Measurements from ENCODE around the gene LAMB4. TPM values are rescaled to one million over a fixed set of nuclear protein-coding genes. Genes with fewer than 3 reads are reported as not detected.

LAMB4 gene
- total RNA-seq, 1 experiment from 2014 or later = not detected

GRCh38 chr7:108146070-108146842 lies 16.1 kb upstream of the LAMB4 start:
- H3K36me3 ChIP-seq (ENCODE audit: insufficient read depth, low read length) = no peaks in the 10 kb centered on the region
- H3K9ac ChIP-seq (ENCODE audit: low read length) = no peak overlapping the region
- H3K27me3 ChIP-seq (ENCODE audit: low read length) = 0 out of 2 replicates have a peak, but pooled peaks cover 3% of the 10 kb centered on the region
- no peaks in the 10 kb centered on the region for H3K9me3 ChIP-seq (ENCODE audit: low read length)
- H3K27ac ChIP-seq (ENCODE audit: low read length) = no peak overlapping the region
- H3K9me2 ChIP-seq (replicated peaks; ENCODE audit: insufficient read depth, low read length) = no peaks in the 10 kb centered on the region
- no peaks in the 10 kb centered on the region for H4K20me1 ChIP-seq (ENCODE audit: insufficient read depth, low read depth, low read length)
- no peaks in the 10 kb centered on the region for H3K79me2 ChIP-seq (ENCODE audit: low read length)
- no peak overlapping the region for H3K4me2 ChIP-seq (ENCODE audit: low read depth, low read length, poor library complexity, severe bottlenecking)
- peak; percentile 82 for DNase-seq
- H3K4me3 ChIP-seq (ENCODE audit: low read length) = no peak overlapping the region
- H3K4me1 ChIP-seq (ENCODE audit: low read length) = no peaks in the 10 kb centered on the region
- no peak overlapping the region for H2AFZ ChIP-seq (ENCODE audit: low read length)

GRCh38 chr7:108145401-108145800 lies 15.2 kb upstream of the LAMB4 start:
- Histone ChIP-seq H3K9me3 (ENCODE audit: low read length) (no peaks in the 10 kb centered on the region), H2AFZ (ENCODE audit: low read length) (no peak overlapping the region), H3K4me1 (ENCODE audit: low read length) (no peaks in the 10 kb centered on the region), H4K20me1 (ENCODE audit: insufficient read depth, low read depth, low read length) (no peaks in the 10 kb centered on the region), H3K9me2 (replicated peaks; ENCODE audit: insufficient read depth, low read length) (no peaks in the 10 kb centered on the region), H3K4me3 (ENCODE audit: low read length) (no peak overlapping the region), H3K9ac (ENCODE audit: low read length) (no peak overlapping the region), H3K79me2 (ENCODE audit: low read length) (no peaks in the 10 kb centered on the region), H3K36me3 (ENCODE audit: insufficient read depth, low read length) (no peaks in the 10 kb centered on the region), H3K27ac (ENCODE audit: low read length) (no peak overlapping the region), H3K4me2 (ENCODE audit: low read depth, low read length, poor library complexity, severe bottlenecking) (no peak overlapping the region), H3K27me3 (ENCODE audit: low read length) (0 out of 2 replicates have a peak, but pooled peaks cover 3% of the 10 kb centered on the region)
- DNase-seq = no peak

- Histone ChIP-seq H3K79me2 (ENCODE audit: low read length) (no peaks in the 10 kb centered on the region), H3K27me3 (ENCODE audit: low read length) (0 out of 2 replicates have a peak, but pooled peaks cover 3% of the 10 kb centered on the region), H3K36me3 (ENCODE audit: insufficient read depth, low read length) (no peaks in the 10 kb centered on the region), H4K20me1 (ENCODE audit: insufficient read depth, low read depth, low read length) (no peaks in the 10 kb centered on the region), H3K9me2 (replicated peaks; ENCODE audit: insufficient read depth, low read length) (no peaks in the 10 kb centered on the region), H2AFZ (ENCODE audit: low read length) (no peak overlapping the region), H3K4me1 (ENCODE audit: low read length) (no peaks in the 10 kb centered on the region), H3K4me3 (ENCODE audit: low read length) (no peak overlapping the region), H3K27ac (ENCODE audit: low read length) (no peak overlapping the region), H3K9ac (ENCODE audit: low read length) (no peak overlapping the region), H3K4me2 (ENCODE audit: low read depth, low read length, poor library complexity, severe bottlenecking) (no peak overlapping the region), H3K9me3 (ENCODE audit: low read length) (no peaks in the 10 kb centered on the region)
- no peak for DNase-seq
Measured at GRCh38 chr7:108144931-108145330, 14.8 kb upstream of the LAMB4 start.

- Histone ChIP-seq H3K4me3 (ENCODE audit: low read length) (no peak overlapping the region), H3K4me2 (ENCODE audit: low read depth, low read length, poor library complexity, severe bottlenecking) (no peak overlapping the region), H3K27ac (ENCODE audit: low read length) (no peak overlapping the region), H3K36me3 (ENCODE audit: insufficient read depth, low read length) (no peaks in the 10 kb centered on the region), H3K9me2 (replicated peaks; ENCODE audit: insufficient read depth, low read length) (no peaks in the 10 kb centered on the region), H2AFZ (ENCODE audit: low read length) (no peak overlapping the region), H3K79me2 (ENCODE audit: low read length) (no peaks in the 10 kb centered on the region), H3K4me1 (ENCODE audit: low read length) (no peaks in the 10 kb centered on the region), H3K9ac (ENCODE audit: low read length) (no peak overlapping the region), H3K27me3 (ENCODE audit: low read length) (no peaks in the 10 kb centered on the region), H4K20me1 (ENCODE audit: insufficient read depth, low read depth, low read length) (no peaks in the 10 kb centered on the region), H3K9me3 (ENCODE audit: low read length) (no peaks in the 10 kb centered on the region)
- peak; percentile 47 for DNase-seq
Measured at GRCh38 chr7:108143658-108144420, 13.7 kb upstream of the LAMB4 start.

- no peak overlapping the region for H3K4me3 ChIP-seq (ENCODE audit: low read length)
- H3K9me2 ChIP-seq (replicated peaks; ENCODE audit: insufficient read depth, low read length) = no peaks in the 10 kb centered on the region
- no peaks in the 10 kb centered on the region for H3K79me2 ChIP-seq (ENCODE audit: low read length)
- no peak overlapping the region for H3K27ac ChIP-seq (ENCODE audit: low read length)
- H2AFZ ChIP-seq (ENCODE audit: low read length) = no peak overlapping the region
- H3K36me3 ChIP-seq (ENCODE audit: insufficient read depth, low read length) = no peaks in the 10 kb centered on the region
- no peak overlapping the region for H3K4me2 ChIP-seq (ENCODE audit: low read depth, low read length, poor library complexity, severe bottlenecking)
- no peaks in the 10 kb centered on the region for H4K20me1 ChIP-seq (ENCODE audit: insufficient read depth, low read depth, low read length)
- no peak for DNase-seq
- H3K9me3 ChIP-seq (ENCODE audit: low read length) = no peaks in the 10 kb centered on the region
- H3K4me1 ChIP-seq (ENCODE audit: low read length) = no peaks in the 10 kb centered on the region
- H3K27me3 ChIP-seq (ENCODE audit: low read length) = no peaks in the 10 kb centered on the region
- H3K9ac ChIP-seq (ENCODE audit: low read length) = no peak overlapping the region
Measured at GRCh38 chr7:108142675-108143259, 12.6 kb upstream of the LAMB4 start.

- H3K27ac ChIP-seq (ENCODE audit: low read length) = no peak overlapping the region
- H3K79me2 ChIP-seq (ENCODE audit: low read length) = no peaks in the 10 kb centered on the region
- H3K9me2 ChIP-seq (replicated peaks; ENCODE audit: insufficient read depth, low read length) = no peaks in the 10 kb centered on the region
Measured at GRCh38 chr7:108142180-108142579, 12.0 kb upstream of the LAMB4 start.

GRCh38 chr7:108140671-108141070 lies 10.5 kb upstream of the LAMB4 start:
- Histone ChIP-seq H3K9me3 (ENCODE audit: low read length) (no peaks in the 10 kb centered on the region), H3K4me3 (ENCODE audit: low read length) (no peak overlapping the region), H3K27ac (ENCODE audit: low read length) (no peak overlapping the region), H3K4me1 (ENCODE audit: low read length) (peaks cover 2% of the 10 kb centered on the region; the same call in 1 of the 2 replicates), H3K36me3 (ENCODE audit: insufficient read depth, low read length) (no peaks in the 10 kb centered on the region), H3K9ac (ENCODE audit: low read length) (no peak overlapping the region), H3K4me2 (ENCODE audit: low read depth, low read length, poor library complexity, severe bottlenecking) (no peak overlapping the region), H4K20me1 (ENCODE audit: insufficient read depth, low read depth, low read length) (no peaks in the 10 kb centered on the region), H2AFZ (ENCODE audit: low read length) (no peak overlapping the region), H3K9me2 (replicated peaks; ENCODE audit: insufficient read depth, low read length) (no peaks in the 10 kb centered on the region), H3K27me3 (ENCODE audit: low read length) (no peaks in the 10 kb centered on the region), H3K79me2 (ENCODE audit: low read length) (no peaks in the 10 kb centered on the region)
- no peak for DNase-seq

More at GRCh38 chr7:108142180-108142579, 12.0 kb upstream of the LAMB4 start:
- Histone ChIP-seq H3K4me2 (ENCODE audit: low read depth, low read length, poor library complexity, severe bottlenecking) (no peak overlapping the region), H3K27me3 (ENCODE audit: low read length) (no peaks in the 10 kb centered on the region), H3K4me3 (ENCODE audit: low read length) (no peak overlapping the region), H4K20me1 (ENCODE audit: insufficient read depth, low read depth, low read length) (no peaks in the 10 kb centered on the region), H3K4me1 (ENCODE audit: low read length) (no peaks in the 10 kb centered on the region), H2AFZ (ENCODE audit: low read length) (no peak overlapping the region), H3K36me3 (ENCODE audit: insufficient read depth, low read length) (no peaks in the 10 kb centered on the region), H3K9me3 (ENCODE audit: low read length) (no peaks in the 10 kb centered on the region), H3K9ac (ENCODE audit: low read length) (no peak overlapping the region)
- no peak for DNase-seq

- Histone ChIP-seq H3K9me2 (replicated peaks; ENCODE audit: insufficient read depth, low read length) (no peaks in the 10 kb centered on the region), H3K4me3 (ENCODE audit: low read length) (no peak overlapping the region), H2AFZ (ENCODE audit: low read length) (no peak overlapping the region), H3K79me2 (ENCODE audit: low read length) (no peaks in the 10 kb centered on the region), H3K4me1 (ENCODE audit: low read length) (peaks cover 6% of the 10 kb centered on the region; the same call in 1 of the 2 replicates), H3K9me3 (ENCODE audit: low read length) (no peaks in the 10 kb centered on the region), H4K20me1 (ENCODE audit: insufficient read depth, low read depth, low read length) (no peaks in the 10 kb centered on the region), H3K4me2 (ENCODE audit: low read depth, low read length, poor library complexity, severe bottlenecking) (no peak overlapping the region), H3K27me3 (ENCODE audit: low read length) (no peaks in the 10 kb centered on the region), H3K27ac (ENCODE audit: low read length) (no peak overlapping the region), H3K9ac (ENCODE audit: low read length) (no peak overlapping the region), H3K36me3 (ENCODE audit: insufficient read depth, low read length) (no peaks in the 10 kb centered on the region)
- no peak for DNase-seq
Measured at GRCh38 chr7:108138911-108139310, 8.8 kb upstream of the LAMB4 start.
